Caki2 (cell line): ENCODE measurements around the gene GPR6. TPM values are rescaled to one million over a fixed set of nuclear protein-coding genes. Genes with fewer than 3 reads are reported as not detected.

Experiments used
- DNase-seq: peaks from one replicate; pipeline ENCODE4 v3.0.0-alpha.2; 2015; ENCODE audit warnings: low read depth
- in situ Hi-C: cut with HindIII; loops from 2 replicates; pipeline ENCODE4 v1.10.0; 2016; ENCODE audit warnings: low sequenced_read_pairs, low pct_unique_long_range_greater_than_20kb, mixed read lengths
- total RNA-seq: library from RNA; depleted of rRNA; stranded (reverse); fragments of >200 nt; shearing (Covaris generic); gene quantifications from 2 replicates; pipeline ENCODE4 v1.2.3, GENCODE V29; 2014; ENCODE audit warnings: low replicate concordance; rRNA removed

GPR6 gene, protein sequence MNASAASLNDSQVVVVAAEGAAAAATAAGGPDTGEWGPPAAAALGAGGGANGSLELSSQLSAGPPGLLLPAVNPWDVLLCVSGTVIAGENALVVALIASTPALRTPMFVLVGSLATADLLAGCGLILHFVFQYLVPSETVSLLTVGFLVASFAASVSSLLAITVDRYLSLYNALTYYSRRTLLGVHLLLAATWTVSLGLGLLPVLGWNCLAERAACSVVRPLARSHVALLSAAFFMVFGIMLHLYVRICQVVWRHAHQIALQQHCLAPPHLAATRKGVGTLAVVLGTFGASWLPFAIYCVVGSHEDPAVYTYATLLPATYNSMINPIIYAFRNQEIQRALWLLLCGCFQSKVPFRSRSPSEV
- not detected in 2 replicates for total RNA-seq

- DNase-seq, result peak; percentile 40
- in situ Hi-C loops, result no loop called here
Observed at GRCh38 chr6:109978174-109979032, at the start of gene GPR6. GPR6 (plus strand) TSS chr6:109978311; CDS start chr6:109979113, 802 bp downstream.

DNA sequence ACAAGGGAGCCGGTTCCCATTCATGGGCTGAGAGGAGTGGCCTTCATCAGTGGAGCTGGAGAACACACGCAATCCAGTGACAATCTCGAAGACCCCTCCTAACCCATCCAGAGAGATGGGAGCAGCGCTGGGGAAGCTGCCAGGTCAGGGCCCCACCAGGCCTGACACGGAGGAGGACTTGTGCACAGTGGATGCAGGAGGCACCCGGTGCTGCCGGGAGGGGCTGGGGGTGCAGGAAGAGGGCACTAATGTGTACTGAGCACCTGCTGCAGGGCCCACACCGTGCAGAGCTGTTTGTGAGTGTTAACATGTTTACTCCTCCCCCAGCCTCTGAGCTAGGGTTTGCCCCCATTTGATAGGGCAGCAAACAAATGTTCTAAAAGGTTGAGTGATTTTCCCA, 43.8 kb upstream of the GPR6 start:
- in situ Hi-C loops, result no loop called here
- no peak for DNase-seq

DNA sequence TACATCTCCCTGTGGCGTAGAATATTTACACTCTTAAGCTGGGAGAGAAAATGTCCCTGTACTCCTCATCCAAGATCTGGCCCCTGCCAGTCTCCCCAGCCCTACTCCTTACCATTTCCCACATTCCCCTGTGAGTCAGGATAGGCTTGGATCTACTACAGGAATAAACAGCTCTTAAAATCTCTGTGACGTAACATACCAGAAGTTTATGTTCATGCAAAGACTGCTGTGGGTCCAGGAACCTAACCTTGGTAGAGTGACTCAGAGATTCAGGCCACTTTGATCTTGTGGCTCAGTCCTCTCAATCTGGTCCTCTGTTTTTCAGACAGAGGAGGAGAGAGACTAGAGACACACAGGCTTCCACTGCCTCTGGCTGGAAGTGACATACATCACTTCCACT, 38.5 kb upstream of the GPR6 start:
- no peak for DNase-seq
- in situ Hi-C loops, result no loop called here

DNA sequence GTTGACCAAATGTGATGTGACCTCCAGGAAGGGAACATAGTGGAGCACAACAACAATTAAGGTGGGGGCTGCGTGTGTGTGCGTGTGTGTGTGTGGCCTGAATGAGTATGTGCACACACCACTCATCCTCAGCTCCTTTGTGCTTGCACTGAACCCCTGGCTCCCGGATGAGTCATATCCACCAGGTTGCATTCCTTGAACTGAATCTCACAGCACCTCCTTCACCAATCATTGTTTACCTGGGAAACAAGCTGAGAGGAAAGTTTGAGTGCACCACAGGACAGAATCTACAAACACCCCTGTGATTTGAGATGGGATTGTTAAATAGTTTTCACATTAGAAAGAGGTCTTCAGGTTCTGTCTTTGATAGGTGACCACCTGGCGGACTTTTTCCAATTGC, 33.7 kb upstream of the GPR6 start:
- no peak for DNase-seq
- in situ Hi-C loops, result no loop called here

DNA sequence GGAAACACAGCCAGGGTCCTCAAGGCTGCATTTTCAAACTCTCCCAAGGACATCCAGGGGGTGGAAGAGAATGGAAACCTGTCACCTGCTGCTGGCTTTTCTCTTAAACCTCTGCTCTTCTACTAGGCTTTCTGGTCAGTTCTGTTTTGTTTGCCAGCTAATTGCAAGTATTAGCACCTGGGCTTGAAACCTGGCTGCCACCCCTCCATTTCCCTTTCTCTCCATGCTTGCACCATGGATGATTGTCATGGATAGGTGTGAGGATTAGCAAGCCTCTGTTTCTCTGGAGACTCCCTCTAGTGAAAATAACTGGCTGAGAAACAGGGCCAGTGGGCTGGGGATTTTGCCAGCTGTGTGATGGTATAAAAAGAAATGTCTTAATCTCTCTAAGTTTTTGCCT, 33.0 kb upstream of the GPR6 start:
- in situ Hi-C loops, result no loop called here
- no peak for DNase-seq

GRCh38 chr6:109946979-109947378, 31.1 kb upstream of the GPR6 start:
- no peak for DNase-seq
- in situ Hi-C loops, result no loop called here

DNA sequence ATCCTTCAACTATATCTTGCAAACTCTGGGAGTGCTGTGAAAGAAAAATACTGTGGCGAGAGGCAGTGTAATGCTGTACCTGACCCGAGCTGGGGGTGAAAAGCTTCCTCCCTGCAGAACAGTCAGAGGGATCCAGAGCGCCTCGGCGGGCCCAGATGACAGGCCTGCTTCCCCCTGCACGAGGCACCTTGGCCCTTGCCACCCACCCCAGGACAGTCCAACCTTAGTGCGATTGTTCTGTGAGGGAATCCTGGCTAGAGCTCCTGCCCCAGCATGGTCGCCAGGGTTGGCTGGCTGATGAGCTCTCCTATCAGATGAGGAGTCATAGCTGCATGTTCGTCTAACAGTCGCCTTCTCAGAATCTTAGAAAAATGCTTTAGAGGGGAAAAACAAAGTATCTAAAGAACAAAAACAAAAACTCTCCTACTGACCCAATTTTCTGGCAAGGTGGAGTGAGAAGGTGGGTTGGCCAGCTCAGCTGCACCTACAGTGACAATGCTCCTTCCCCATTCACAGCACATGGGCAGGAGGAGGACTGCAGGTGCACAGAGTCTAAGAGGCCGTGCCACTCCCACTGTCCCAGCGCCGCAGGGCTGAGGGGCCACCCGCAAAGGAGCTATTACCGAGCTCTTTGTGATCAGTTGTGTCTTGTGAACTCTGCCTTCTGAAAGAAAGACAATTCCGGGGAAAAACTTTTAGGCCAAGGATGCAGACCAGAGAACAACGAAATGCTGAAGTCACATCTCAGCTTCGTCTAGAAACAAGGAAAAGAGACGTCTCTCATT, 28.6 kb upstream of the GPR6 start:
- DNase-seq, result no peak
- in situ Hi-C loops, result no loop called here

- in situ Hi-C loops, result no loop called here
- no peak for DNase-seq
Observed at GRCh38 chr6:109955491-109955890, 22.6 kb upstream of the GPR6 start.

DNA sequence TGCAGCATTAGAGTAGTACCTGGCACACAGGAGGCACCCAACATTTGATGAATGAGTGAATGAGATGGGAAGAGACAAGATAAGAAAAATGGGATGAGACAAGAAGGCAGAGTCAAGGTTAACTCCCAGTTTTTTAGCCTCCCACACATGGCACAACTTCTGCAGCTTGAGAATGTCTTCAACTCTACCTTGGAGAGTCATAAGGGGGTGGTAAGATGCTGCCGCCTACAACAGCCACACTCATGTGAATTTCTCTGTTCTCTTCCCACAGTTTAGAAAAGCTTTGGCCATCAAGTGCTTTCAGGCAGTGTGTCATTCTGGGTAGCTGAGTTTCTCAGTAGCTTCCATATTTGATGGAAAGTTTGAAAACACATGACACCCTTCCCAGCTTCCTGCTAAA, 19.5 kb upstream of the GPR6 start:
- in situ Hi-C loops, result no loop called here
- no peak for DNase-seq

GRCh38 chr6:109961611-109962041, 16.5 kb upstream of the GPR6 start:
- DNase-seq, result no peak
- in situ Hi-C loops, result no loop called here

DNA sequence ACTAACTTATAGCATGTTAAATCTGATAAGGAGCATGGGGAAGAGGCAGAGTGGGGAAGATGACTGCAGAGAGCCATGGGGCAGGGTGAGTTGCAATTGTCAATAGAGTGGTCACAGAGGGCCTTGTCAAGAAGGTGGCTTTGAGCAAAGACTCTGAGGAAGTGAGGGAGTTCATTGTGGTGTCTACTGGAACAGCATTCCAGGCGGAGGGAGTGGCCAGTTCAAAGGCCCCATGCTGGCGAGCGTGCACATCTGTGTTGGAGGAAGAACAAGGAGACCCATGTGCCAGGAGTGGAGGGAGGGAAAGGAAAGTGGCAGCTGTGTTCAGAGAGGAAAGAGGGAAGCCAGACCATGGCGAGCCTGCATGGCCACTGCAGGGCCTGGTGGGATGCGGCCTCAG, 15.8 kb upstream of the GPR6 start:
- no peak for DNase-seq
- in situ Hi-C loops, result no loop called here

DNA sequence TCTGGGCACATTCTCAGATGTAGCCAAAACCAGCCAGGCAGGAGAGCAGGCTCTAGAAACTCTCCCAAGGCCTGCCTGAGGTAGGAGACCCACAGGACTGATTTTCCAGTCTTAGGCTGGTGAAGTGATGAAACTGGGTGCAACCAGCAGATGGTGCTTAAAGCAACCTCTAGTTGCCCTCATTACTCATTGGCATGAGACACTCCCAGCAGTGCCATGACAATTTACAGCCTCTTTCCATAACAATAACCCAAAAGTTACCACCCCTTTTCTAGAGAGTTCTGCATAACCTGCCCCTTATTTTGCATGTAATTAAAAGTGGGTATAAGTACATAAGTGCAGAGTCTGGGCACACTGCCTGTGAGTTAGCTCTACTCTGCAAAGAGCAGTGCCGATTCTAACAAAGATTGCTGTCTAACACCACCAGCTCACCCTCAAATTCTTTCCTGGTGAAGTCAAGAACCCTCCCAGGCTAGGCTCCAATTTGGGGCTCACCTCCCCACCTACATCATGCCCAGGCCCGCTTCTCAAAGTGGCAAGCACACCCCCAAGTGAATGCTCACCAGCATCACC, 14.4 kb upstream of the GPR6 start:
- DNase-seq, result no peak
- in situ Hi-C loops, result no loop called here

- in situ Hi-C loops, result no loop called here
Observed at GRCh38 chr6:109964949-109965348, 13.2 kb upstream of the GPR6 start.

DNA sequence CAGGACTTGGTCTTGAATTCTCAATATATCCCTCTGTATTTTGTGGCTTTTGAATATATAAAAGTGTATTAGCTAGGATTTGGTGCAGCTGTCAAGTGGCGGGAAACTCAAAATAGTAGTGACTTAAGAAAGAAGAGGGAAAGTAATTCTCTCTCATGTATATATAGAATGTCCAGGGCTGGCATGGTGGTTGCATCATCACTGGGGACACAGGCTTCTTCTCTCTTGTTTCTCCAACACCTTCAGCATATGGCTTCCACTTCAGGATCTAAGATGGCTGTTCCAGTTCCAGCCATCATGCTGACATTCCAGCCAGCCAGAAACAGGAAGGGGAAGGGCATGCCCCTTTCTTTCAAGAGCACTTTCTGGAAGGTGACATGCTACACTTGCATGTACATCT, 11.8 kb upstream of the GPR6 start:
- in situ Hi-C loops, result no loop called here
- no peak for DNase-seq

More at GRCh38 chr6:109964949-109965348, 13.2 kb upstream of the GPR6 start:
- no peak for DNase-seq

- DNase-seq, result no peak
- in situ Hi-C loops, result no loop called here
Observed at GRCh38 chr6:109977791-109978173, 329 bp upstream of the GPR6 start.

DNA sequence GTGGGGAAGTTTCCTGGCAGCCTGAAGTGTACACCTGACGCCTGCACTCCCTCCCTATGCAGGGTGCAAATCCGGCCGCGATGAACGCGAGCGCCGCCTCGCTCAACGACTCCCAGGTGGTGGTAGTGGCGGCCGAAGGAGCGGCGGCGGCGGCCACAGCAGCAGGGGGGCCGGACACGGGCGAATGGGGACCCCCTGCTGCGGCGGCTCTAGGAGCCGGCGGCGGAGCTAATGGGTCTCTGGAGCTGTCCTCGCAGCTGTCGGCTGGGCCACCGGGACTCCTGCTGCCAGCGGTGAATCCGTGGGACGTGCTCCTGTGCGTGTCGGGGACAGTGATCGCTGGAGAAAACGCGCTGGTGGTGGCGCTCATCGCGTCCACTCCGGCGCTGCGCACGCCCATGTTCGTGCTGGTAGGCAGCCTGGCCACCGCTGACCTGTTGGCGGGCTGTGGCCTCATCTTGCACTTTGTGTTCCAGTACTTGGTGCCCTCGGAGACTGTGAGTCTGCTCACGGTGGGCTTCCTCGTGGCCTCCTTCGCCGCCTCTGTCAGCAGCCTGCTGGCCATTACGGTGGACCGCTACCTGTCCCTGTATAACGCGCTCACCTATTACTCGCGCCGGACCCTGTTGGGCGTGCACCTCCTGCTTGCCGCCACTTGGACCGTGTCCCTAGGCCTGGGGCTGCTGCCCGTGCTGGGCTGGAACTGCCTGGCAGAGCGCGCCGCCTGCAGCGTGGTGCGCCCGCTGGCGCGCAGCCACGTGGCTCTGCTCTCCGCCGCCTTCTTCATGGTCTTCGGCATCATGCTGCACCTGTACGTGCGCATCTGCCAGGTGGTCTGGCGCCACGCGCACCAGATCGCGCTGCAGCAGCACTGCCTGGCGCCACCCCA, 1.2 kb downstream of the GPR6 start:
- no peak for DNase-seq
- in situ Hi-C loops, result no loop called here

GRCh38 chr6:109984410-109984809, 6.3 kb downstream of the GPR6 start:
- in situ Hi-C loops, result no loop called here
- DNase-seq, result no peak
